WTC11 (cell line): Measurements from ENCODE around the gene SMAD6. TPM values are rescaled to one million over a fixed set of nuclear protein-coding genes. Genes with fewer than 3 reads are reported as not detected.

Source experiments
- ATAC-seq: fragments of 200-7000 bp; cut with Tn5 transposase; 2 replicates; pipeline ENCODE4 v1.10.0; 2021; ENCODE audit warnings: mild to moderate bottlenecking, moderate library complexity
- CTCF ChIA-PET: fragments of 300-600 bp; sonication (Branson Sonifier 250); formaldehyde crosslinking; loops from one replicate; lab custom pipeline; 2021; ENCODE audit warnings: antibody characterized with exemption; lab: Charles Lee
- POLR2A ChIA-PET: fragments of 350-600 bp; sonication (Branson Sonifier 250); formaldehyde crosslinking; loops from one replicate; lab custom pipeline; 2021; ENCODE audit warnings: antibody characterized with exemption; lab: Charles Lee
- DNase-seq: peaks from one replicate; pipeline ENCODE4 v3.0.0; 2021; ENCODE audit warnings: low spot score
- H3K27ac Mint-ChIP-seq: 2 replicates; pipeline ENCODE4 v1.8.0; 2021; ENCODE audit warnings: mixed read lengths
- H3K27me3 Mint-ChIP-seq: 2 replicates; pipeline ENCODE4 v1.8.0; 2021; ENCODE audit warnings: low read depth, mild to moderate bottlenecking, moderate library complexity, mixed read lengths
- H3K36me3 Mint-ChIP-seq: 2 replicates; pipeline ENCODE4 v1.8.0; 2021; ENCODE audit warnings: mixed read lengths
- H3K4me1 Mint-ChIP-seq: 2 replicates; pipeline ENCODE4 v1.8.0; 2022; ENCODE audit warnings: mixed read lengths
- H3K4me3 Mint-ChIP-seq: 2 replicates; pipeline ENCODE4 v1.8.0; 2021; ENCODE audit warnings: mild to moderate bottlenecking, moderate library complexity, mixed read lengths
- H3K9me3 Mint-ChIP-seq: 2 replicates; pipeline ENCODE4 v1.8.0; 2021; ENCODE audit warnings: mixed read lengths
- E2F4 ChIP-seq: sonication (generic); formaldehyde crosslinking; IDR thresholded peaks from 2 replicates; pipeline ENCODE4 v1.8.1; 2022; ENCODE audit warnings: low read depth, mild to moderate bottlenecking, moderate library complexity, missing genetic modification reagents, borderline replicate concordance
- EMX1 ChIP-seq: fragments of 250-450 bp; sonication (Bioruptor Pico); IDR thresholded peaks from 2 replicates; pipeline ENCODE4 v1.8.0; 2021; ENCODE audit warnings: mild to moderate bottlenecking
- GABPB1 ChIP-seq: sonication (generic); formaldehyde crosslinking; IDR thresholded peaks from 2 replicates; pipeline ENCODE4 v1.8.1; 2023; ENCODE audit warnings: mild to moderate bottlenecking, missing genetic modification reagents
- HMGA2 ChIP-seq: fragments of 250-450 bp; sonication (Bioruptor Pico); IDR thresholded peaks from 2 replicates; pipeline ENCODE4 v1.4.0; 2021; ENCODE audit warnings: mild to moderate bottlenecking, moderate library complexity
- JAZF1 ChIP-seq: fragments of 250-450 bp; sonication (Bioruptor Pico); IDR thresholded peaks from 2 replicates; pipeline ENCODE4 v1.9.0; 2021; ENCODE audit warnings: moderate library complexity, mild to moderate bottlenecking, inconsistent platforms
- MXD4 ChIP-seq: fragments of 250-450 bp; sonication (Bioruptor Pico); IDR thresholded peaks from 2 replicates; pipeline ENCODE4 v1.8.0; 2021; ENCODE audit warnings: mild to moderate bottlenecking, moderate library complexity, borderline replicate concordance
- RORB ChIP-seq: fragments of 250-450 bp; sonication (Bioruptor Pico); IDR thresholded peaks from 2 replicates; pipeline ENCODE4 v1.9.0; 2021; ENCODE audit warnings: mild to moderate bottlenecking
- SMAD3 ChIP-seq: sonication (generic); formaldehyde crosslinking; IDR thresholded peaks from 2 replicates; pipeline ENCODE4 v1.8.0; 2022; ENCODE audit warnings: missing genetic modification reagents, mild to moderate bottlenecking, borderline replicate concordance
- SOX15 ChIP-seq: fragments of 250-450 bp; sonication (Bioruptor Pico); IDR thresholded peaks from 2 replicates; pipeline ENCODE4 v1.9.0; 2021; ENCODE audit warnings: mild to moderate bottlenecking
- SP1 ChIP-seq: sonication (generic); formaldehyde crosslinking; conservative IDR thresholded peaks from 2 replicates; pipeline ENCODE4 v1.8.1; 2022; ENCODE audit warnings: missing genetic modification reagents
- TEAD1 ChIP-seq: sonication (generic); formaldehyde crosslinking; IDR thresholded peaks from 2 replicates; pipeline ENCODE4 v1.8.0; 2022; ENCODE audit warnings: mild to moderate bottlenecking, missing genetic modification reagents
- TEAD4 ChIP-seq: sonication (generic); formaldehyde crosslinking; IDR thresholded peaks from 2 replicates; pipeline ENCODE4 v1.8.0; 2022; ENCODE audit warnings: mild to moderate bottlenecking, missing genetic modification reagents
- TP53 ChIP-seq: sonication (generic); formaldehyde crosslinking; IDR thresholded peaks from 2 replicates; pipeline ENCODE4 v1.8.1; 2023; ENCODE audit warnings: mild to moderate bottlenecking, missing genetic modification reagents
- ZNF121 ChIP-seq: sonication (generic); formaldehyde crosslinking; IDR thresholded peaks from 2 replicates; pipeline ENCODE4 v1.8.0; 2023; ENCODE audit warnings: missing genetic modification reagents
- ZNF138 ChIP-seq: sonication (generic); formaldehyde crosslinking; conservative IDR thresholded peaks from 2 replicates; pipeline ENCODE4 v1.8.1; 2022; ENCODE audit warnings: mild to moderate bottlenecking, moderate library complexity, missing genetic modification reagents
- ZNF263 ChIP-seq: sonication (generic); formaldehyde crosslinking; IDR thresholded peaks from 2 replicates; pipeline ENCODE4 v1.8.1; 2022; ENCODE audit warnings: low read depth, mild to moderate bottlenecking, moderate library complexity, missing genetic modification reagents
- ZNF281 ChIP-seq: sonication (generic); formaldehyde crosslinking; IDR thresholded peaks from 2 replicates; pipeline ENCODE4 v1.8.0; 2023; ENCODE audit warnings: mild to moderate bottlenecking, missing genetic modification reagents
- ZNF512 ChIP-seq: sonication (generic); formaldehyde crosslinking; IDR thresholded peaks from 2 replicates; pipeline ENCODE4 v1.8.1; 2022; ENCODE audit warnings: missing genetic modification reagents, borderline replicate concordance
- total RNA-seq: library from RNA; stranded (reverse); gene quantifications from 3 replicates; pipeline ENCODE4 v1.2.3, GENCODE V29; 2021
- TF ChIP-seq, protein P1 (sequence below): sonication (generic); formaldehyde crosslinking; IDR thresholded peaks from 2 replicates; pipeline ENCODE4 v1.8.1; 2022; ENCODE audit warnings: mild to moderate bottlenecking, missing genetic modification reagents, moderate library complexity, borderline replicate concordance
- TF ChIP-seq, protein P2 (sequence below): sonication (generic); formaldehyde crosslinking; IDR thresholded peaks from 2 replicates; pipeline ENCODE4 v1.8.0; 2022; ENCODE audit warnings: mild to moderate bottlenecking, missing genetic modification reagents
- TF ChIP-seq, protein P3 (sequence below): sonication (generic); formaldehyde crosslinking; IDR thresholded peaks from 2 replicates; pipeline ENCODE4 v1.8.0; 2023; ENCODE audit warnings: missing genetic modification reagents

The SMAD6 gene
- total RNA-seq, 1 experiment from 2014 or later: 13.9 TPM

DNA sequence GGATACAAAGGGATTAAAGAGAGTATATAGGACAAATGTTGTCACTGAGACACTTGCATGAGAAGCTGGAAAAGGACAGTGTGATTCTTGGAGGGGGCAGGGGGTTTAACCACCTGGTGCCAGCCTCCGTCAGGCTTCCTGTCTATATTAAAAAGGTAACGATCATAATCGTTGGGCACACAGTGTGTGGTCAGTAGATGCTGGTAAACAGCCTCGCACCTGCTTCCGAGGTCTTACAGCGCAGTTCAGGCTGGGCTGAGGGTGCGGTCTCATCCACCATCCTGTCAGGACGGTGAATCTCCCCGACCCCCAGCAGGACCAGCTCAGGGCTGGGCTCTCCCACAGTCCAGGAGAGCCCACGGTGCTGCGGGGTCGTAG is 47.7 kb upstream of the SMAD6 start:
- peak; percentile 11; the same call in 1 of the 2 replicates for ATAC-seq
- Mint-ChIP-seq H3K27ac (no peak overlapping the region), H3K9me3 (no peaks in the 10 kb centered on the region), H3K4me3 (no peak overlapping the region), H3K4me1 (peaks cover 50% of the 10 kb centered on the region), H3K36me3 (no peaks in the 10 kb centered on the region), H3K27me3 (peaks cover 3% of the 10 kb centered on the region; the same call in 1 of the 2 replicates)
- ChIA-PET POLR2A (no interaction called here), CTCF (interaction anchor here (1.5 to 1.9 kb wide), 3 partner anchors 20 to 198 kb away, joined by 5 to 8 read pairs (median 6); no protein-coding TSS in a partner anchor)
- DNase-seq: no peak
- TF ChIP-seq, protein P1, sequence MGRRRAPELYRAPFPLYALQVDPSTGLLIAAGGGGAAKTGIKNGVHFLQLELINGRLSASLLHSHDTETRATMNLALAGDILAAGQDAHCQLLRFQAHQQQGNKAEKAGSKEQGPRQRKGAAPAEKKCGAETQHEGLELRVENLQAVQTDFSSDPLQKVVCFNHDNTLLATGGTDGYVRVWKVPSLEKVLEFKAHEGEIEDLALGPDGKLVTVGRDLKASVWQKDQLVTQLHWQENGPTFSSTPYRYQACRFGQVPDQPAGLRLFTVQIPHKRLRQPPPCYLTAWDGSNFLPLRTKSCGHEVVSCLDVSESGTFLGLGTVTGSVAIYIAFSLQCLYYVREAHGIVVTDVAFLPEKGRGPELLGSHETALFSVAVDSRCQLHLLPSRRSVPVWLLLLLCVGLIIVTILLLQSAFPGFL: no peak
- TF ChIP-seq ZNF138 (CRISPR knock-in tag): no peak
- no peak for TF ChIP-seq RORB (CRISPR knock-in tag)
- TF ChIP-seq, protein P2, sequence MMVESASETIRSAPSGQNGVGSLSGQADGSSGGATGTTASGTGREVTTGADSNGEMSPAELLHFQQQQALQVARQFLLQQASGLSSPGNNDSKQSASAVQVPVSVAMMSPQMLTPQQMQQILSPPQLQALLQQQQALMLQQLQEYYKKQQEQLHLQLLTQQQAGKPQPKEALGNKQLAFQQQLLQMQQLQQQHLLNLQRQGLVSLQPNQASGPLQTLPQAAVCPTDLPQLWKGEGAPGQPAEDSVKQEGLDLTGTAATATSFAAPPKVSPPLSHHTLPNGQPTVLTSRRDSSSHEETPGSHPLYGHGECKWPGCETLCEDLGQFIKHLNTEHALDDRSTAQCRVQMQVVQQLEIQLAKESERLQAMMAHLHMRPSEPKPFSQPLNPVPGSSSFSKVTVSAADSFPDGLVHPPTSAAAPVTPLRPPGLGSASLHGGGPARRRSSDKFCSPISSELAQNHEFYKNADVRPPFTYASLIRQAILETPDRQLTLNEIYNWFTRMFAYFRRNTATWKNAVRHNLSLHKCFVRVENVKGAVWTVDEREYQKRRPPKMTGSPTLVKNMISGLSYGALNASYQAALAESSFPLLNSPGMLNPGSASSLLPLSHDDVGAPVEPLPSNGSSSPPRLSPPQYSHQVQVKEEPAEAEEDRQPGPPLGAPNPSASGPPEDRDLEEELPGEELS: no peak
- no peak for TF ChIP-seq TEAD1
- TF ChIP-seq GABPB1 (CRISPR knock-in tag): no peak

- no peak for DNase-seq
- TF ChIP-seq TEAD4 (CRISPR knock-in tag): no peak
- TF ChIP-seq MXD4: no peak
- TF ChIP-seq ZNF121 (CRISPR knock-in tag): 0 out of 2 replicates have a peak, but pooled peaks have one; percentile 37
- no peak for TF ChIP-seq HMGA2 (CRISPR knock-in tag)
- TF ChIP-seq, protein P3, sequence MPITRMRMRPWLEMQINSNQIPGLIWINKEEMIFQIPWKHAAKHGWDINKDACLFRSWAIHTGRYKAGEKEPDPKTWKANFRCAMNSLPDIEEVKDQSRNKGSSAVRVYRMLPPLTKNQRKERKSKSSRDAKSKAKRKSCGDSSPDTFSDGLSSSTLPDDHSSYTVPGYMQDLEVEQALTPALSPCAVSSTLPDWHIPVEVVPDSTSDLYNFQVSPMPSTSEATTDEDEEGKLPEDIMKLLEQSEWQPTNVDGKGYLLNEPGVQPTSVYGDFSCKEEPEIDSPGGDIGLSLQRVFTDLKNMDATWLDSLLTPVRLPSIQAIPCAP: no peak
- no peak for TF ChIP-seq EMX1 (CRISPR knock-in tag)
- peaks cover 3% of the 10 kb centered on the region; the same call in 1 of the 2 replicates for H3K27me3 Mint-ChIP-seq
- POLR2A ChIA-PET: interaction anchor here (0.6 to 0.7 kb wide), 3 partner anchors 15 to 723 kb away, joined by 3 to 7 read pairs (median 4); no protein-coding TSS in a partner anchor
- no peaks in the 10 kb centered on the region for H3K9me3 Mint-ChIP-seq
- peaks cover 45% of the 10 kb centered on the region for H3K4me1 Mint-ChIP-seq
- peak; percentile 25 for ATAC-seq
- H3K27ac Mint-ChIP-seq: no peak overlapping the region
- H3K4me3 Mint-ChIP-seq: peak overlapping the region; percentile 33; the same call in 1 of the 2 replicates
- H3K36me3 Mint-ChIP-seq: no peaks in the 10 kb centered on the region
- CTCF ChIA-PET: interaction anchor here (0.6 to 1.9 kb wide), 9 partner anchors 21 to 197 kb away, joined by 3 to 8 read pairs (median 5); no protein-coding TSS in a partner anchor
Observed at GRCh38 chr15:66654739-66655375, 47.2 kb upstream of the SMAD6 start.

GRCh38 chr15:66655511-66655910 is 46.5 kb upstream of the SMAD6 start:
- CTCF ChIA-PET: interaction anchor here (0.6 to 1.9 kb wide), 9 partner anchors 21 to 196 kb away, joined by 3 to 8 read pairs (median 5); no protein-coding TSS in a partner anchor
- ATAC-seq: peak; percentile 9; the same call in 1 of the 2 replicates
- H3K9me3 Mint-ChIP-seq: no peaks in the 10 kb centered on the region
- peaks cover 41% of the 10 kb centered on the region for H3K4me1 Mint-ChIP-seq
- no peaks in the 10 kb centered on the region for H3K36me3 Mint-ChIP-seq
- no peak for DNase-seq
- peak overlapping the region; percentile 33 for H3K4me3 Mint-ChIP-seq
- POLR2A ChIA-PET: interaction anchor here (0.6 to 0.7 kb wide), 3 partner anchors 16 to 722 kb away, joined by 3 to 7 read pairs (median 4); no protein-coding TSS in a partner anchor
- no peaks in the 10 kb centered on the region for H3K27me3 Mint-ChIP-seq
- no peak overlapping the region for H3K27ac Mint-ChIP-seq
- TF ChIP-seq SP1 (no peak), ZNF263 (no peak), SMAD3 (no peak), SOX15 (CRISPR knock-in tag) (no peak), TP53 (no peak), E2F4 (no peak), ZNF512 (CRISPR knock-in tag) (no peak), ZNF281 (CRISPR knock-in tag) (no peak), JAZF1 (CRISPR knock-in tag) (no peak)
- TF ChIP-seq, protein P1: no peak
